VCaP (cell line): ENCODE results near the gene IFT74.
A peak's percentile ranks its signal among the peaks of the same experiment; 100 is the strongest.

ENCODE experiments used
- H3K27ac ChIP-seq: fragments of 450-650 bp; 2 replicates; pipeline ENCODE4 v1.5.1; 2017
- TF ChIP-seq, protein P1 (sequence below): fragments of 450-650 bp; conservative IDR thresholded peaks from 2 replicates; pipeline ENCODE4 v1.5.1; 2017; ENCODE audit warnings: mild to moderate bottlenecking, moderate library complexity

The IFT74 gene

DNA sequence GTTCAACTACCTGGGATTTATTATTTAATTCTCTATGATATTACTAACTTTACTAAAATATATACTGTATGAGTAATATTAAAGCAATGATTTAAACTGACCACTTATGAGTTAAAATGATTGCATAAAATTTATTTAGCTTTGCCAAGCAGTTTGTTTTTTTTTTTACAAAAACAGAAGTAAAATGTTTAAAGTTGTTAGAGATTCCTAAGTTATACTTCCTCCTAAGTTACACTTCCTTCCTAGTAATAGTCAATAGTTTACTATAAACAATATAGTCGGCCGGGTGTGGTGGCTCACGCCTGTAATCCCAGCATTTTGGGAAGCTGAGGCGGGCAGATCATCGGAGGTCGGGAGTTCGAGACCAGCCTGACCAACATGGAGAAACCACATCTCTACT lies 73.0 kb downstream of the IFT74 start:
- H3K27ac ChIP-seq: no peak overlapping the region

DNA sequence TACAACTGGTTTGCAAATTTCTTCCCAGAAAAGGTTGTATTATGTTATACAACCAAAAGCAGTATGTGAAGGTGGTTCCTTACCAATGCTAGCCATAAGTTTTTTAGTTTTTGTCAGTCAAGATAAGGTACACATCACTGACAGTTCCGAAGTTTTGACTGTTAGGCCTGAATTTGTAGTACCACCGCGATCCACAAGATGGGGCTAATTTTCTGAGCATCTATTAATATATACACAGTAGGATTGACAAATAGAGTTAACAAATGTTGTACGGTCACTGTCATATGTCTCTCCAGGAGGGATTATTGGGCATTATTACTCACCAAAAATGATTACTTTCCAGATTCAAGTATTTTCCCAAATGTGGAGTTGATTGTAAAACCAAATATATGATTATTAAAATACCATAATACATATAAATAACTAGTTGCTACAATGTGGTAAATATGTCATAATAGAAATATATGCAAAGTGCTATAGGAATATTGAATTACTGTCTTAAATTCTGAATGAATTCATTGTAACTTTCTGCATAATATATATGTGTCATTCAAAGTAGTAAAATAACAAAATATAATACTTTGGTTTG lies 77.7 kb downstream of the IFT74 start:
- no peak overlapping the region for H3K27ac ChIP-seq
- TF ChIP-seq, protein P1, sequence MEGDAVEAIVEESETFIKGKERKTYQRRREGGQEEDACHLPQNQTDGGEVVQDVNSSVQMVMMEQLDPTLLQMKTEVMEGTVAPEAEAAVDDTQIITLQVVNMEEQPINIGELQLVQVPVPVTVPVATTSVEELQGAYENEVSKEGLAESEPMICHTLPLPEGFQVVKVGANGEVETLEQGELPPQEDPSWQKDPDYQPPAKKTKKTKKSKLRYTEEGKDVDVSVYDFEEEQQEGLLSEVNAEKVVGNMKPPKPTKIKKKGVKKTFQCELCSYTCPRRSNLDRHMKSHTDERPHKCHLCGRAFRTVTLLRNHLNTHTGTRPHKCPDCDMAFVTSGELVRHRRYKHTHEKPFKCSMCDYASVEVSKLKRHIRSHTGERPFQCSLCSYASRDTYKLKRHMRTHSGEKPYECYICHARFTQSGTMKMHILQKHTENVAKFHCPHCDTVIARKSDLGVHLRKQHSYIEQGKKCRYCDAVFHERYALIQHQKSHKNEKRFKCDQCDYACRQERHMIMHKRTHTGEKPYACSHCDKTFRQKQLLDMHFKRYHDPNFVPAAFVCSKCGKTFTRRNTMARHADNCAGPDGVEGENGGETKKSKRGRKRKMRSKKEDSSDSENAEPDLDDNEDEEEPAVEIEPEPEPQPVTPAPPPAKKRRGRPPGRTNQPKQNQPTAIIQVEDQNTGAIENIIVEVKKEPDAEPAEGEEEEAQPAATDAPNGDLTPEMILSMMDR: peak; percentile 89

More for the DNA sequence above, 73.0 kb downstream of the IFT74 start:
- TF ChIP-seq, protein P1: no peak

DNA sequence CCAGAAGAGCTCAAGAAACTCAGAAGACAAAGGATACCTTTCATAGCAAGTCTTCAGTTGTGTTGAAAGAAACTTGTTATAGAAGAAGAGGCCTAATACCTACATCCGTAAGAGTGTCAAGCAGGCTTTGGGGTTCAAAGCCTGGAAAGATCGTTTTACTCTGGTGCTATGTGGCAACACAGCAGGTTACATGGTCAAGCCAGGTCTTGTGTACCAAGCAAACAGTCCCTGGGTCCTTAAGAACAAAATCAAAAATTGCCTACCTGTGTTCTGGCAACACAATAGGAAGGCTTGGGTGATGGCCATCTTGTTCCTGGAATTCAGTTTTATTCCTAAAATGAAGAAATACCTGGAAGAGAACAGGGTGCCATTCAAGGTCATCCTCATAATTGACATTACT lies 81.3 kb downstream of the IFT74 start:
- no peak overlapping the region for H3K27ac ChIP-seq
- TF ChIP-seq, protein P1: no peak

DNA sequence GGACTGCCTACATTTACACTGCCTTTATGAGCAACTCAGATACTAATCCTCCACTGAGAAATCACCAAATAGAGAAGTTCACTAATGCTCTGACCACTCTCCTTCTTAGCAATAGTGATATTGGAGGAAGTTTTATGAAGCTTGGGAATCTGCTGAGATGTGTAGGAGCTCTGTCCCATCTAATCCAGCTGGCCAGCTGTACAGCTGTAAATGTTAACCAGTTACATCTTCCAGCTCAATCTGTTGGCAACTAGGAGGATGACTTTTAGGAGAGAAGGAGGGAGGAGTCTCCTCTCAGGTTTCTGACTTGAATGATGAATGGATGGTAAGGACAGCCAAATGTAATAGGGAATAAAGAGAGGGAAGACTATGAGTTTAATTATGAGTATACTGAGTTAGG lies 85.5 kb downstream of the IFT74 start:
- TF ChIP-seq, protein P1: no peak
- H3K27ac ChIP-seq: no peak overlapping the region

DNA sequence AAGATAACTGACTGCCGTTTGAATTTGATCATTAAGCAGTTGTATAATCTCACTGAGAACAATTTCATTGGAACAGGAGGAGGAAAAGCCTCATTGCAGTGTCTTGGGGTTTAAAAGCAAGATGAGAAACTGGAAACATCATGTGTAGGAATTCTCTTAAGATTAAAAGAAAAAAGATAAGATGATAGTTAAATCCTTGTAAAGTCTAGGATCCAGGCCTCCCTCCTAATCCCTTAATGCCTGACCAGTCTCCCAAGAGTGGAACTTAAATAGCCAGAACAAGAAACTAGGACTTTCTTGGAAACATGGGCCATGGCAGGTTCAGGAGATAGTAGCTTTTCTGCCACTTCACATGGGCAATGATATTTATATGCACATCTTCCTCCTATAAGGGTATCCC lies 86.3 kb downstream of the IFT74 start:
- no peak overlapping the region for H3K27ac ChIP-seq
- TF ChIP-seq, protein P1: no peak

DNA sequence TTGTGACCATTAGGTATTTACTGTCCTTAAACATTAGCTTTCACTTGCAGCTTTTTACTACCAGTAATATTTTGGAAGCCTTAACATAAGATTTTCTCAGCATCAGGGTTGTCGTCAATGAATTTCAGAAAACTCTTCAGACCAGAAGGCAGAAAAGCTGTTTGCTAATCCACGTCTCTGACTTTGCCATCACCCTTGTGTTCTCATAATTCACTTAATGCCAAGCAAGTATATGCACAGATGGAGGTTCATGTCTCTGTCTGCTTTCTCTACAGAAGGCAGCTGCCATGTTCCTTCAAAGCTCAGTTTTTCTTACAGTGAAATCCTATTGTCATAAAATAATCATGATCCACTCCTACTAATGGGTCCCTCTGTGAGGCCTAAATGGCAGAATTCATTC lies 87.0 kb downstream of the IFT74 start:
- H3K27ac ChIP-seq: no peak overlapping the region
- TF ChIP-seq, protein P1: no peak

DNA sequence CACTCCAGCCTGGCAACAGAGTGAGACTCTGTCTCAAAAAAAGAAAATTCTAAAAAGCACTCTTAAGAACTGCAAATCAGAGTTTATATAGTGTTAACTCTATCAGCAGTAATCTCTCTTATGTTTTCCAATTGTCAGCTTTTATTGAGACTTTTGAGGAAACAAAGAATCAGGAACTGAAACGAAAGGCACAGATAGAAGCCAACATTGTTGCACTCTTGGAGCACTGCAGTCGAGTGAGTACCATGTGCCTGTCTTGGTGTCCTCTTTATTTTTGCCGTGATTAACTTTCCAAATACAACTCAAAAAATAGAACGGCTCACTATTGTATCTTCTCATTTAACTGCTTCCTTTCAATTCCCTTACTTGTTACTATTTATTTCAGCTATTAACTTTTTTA lies 90.9 kb downstream of the IFT74 start:
- H3K27ac ChIP-seq: no peak overlapping the region
- TF ChIP-seq, protein P1: no peak
